Fibroblast of the aortic adventitia (primary cell): ENCODE measurements around the gene SMIM7. TPM values are rescaled to one million over a fixed set of nuclear protein-coding genes. Genes with fewer than 3 reads are reported as not detected.
A peak's percentile ranks its signal among the peaks of the same experiment; 100 is the strongest.

Experiments
- DNase-seq: peaks from one replicate; pipeline ENCODE4 v3.0.0-alpha.2; 2010; ENCODE audit warnings: low read depth
- H3K4me3 ChIP-seq: 2 replicates; pipeline ENCODE4 v1.5.1; 2011; ENCODE audit warnings: low read depth, mild to moderate bottlenecking, control low read depth, low read length, moderate library complexity
- CTCF ChIP-seq: IDR thresholded peaks from 2 replicates; pipeline ENCODE4 v1.5.1; 2011; ENCODE audit warnings: mild to moderate bottlenecking, low read length, control low read depth, inconsistent platforms; ENCODE audit not compliant: insufficient read depth
- total RNA-seq: library from RNA; depleted of rRNA; stranded (reverse); fragments of >200 nt; gene quantifications from 2 replicates; pipeline ENCODE4 v1.2.3, GENCODE V29; 2012; ENCODE audit warnings: low replicate concordance

SMIM7 gene
- total RNA-seq, 1 donor: 85.2 TPM

- no peak overlapping the region for H3K4me3 ChIP-seq
- no peak for DNase-seq
- TF ChIP-seq CTCF: no peak
These were observed 36.4 kb downstream of the SMIM7 start for GRCh38 chr19:16623576-16623975.

- no peak for TF ChIP-seq CTCF
- no peak for DNase-seq
- no peak overlapping the region for H3K4me3 ChIP-seq
These were observed 36.9 kb downstream of the SMIM7 start for GRCh38 chr19:16623066-16623465.

- TF ChIP-seq CTCF: no peak
These were observed 38.7 kb downstream of the SMIM7 start for GRCh38 chr19:16621165-16621800.

GRCh38 chr19:16620584-16620983 lies 39.4 kb downstream of the SMIM7 start:
- no peak for DNase-seq
- TF ChIP-seq CTCF: no peak
- H3K4me3 ChIP-seq: no peak overlapping the region

More at GRCh38 chr19:16621165-16621800, 38.7 kb downstream of the SMIM7 start:
- H3K4me3 ChIP-seq: no peak overlapping the region
- no peak for DNase-seq

- no peak for DNase-seq
- H3K4me3 ChIP-seq: no peak overlapping the region
- TF ChIP-seq CTCF: no peak
These were observed 39.9 kb downstream of the SMIM7 start for GRCh38 chr19:16620018-16620417.

- no peak for TF ChIP-seq CTCF
- peak; percentile 13 for DNase-seq
- H3K4me3 ChIP-seq: no peak overlapping the region
These were observed 40.5 kb downstream of the SMIM7 start for GRCh38 chr19:16619457-16619856.

GRCh38 chr19:16618248-16618647 lies 41.7 kb downstream of the SMIM7 start:
- H3K4me3 ChIP-seq: no peak overlapping the region
- TF ChIP-seq CTCF: no peak
- DNase-seq: no peak
